GM04503 (cell line): ENCODE measurements around the gene GATA2.

Experiments
- DNase-seq: peaks from one replicate; pipeline ENCODE4 v3.0.0-alpha.2; 2012; ENCODE audit warnings: low read depth

GATA2 gene

DNA sequence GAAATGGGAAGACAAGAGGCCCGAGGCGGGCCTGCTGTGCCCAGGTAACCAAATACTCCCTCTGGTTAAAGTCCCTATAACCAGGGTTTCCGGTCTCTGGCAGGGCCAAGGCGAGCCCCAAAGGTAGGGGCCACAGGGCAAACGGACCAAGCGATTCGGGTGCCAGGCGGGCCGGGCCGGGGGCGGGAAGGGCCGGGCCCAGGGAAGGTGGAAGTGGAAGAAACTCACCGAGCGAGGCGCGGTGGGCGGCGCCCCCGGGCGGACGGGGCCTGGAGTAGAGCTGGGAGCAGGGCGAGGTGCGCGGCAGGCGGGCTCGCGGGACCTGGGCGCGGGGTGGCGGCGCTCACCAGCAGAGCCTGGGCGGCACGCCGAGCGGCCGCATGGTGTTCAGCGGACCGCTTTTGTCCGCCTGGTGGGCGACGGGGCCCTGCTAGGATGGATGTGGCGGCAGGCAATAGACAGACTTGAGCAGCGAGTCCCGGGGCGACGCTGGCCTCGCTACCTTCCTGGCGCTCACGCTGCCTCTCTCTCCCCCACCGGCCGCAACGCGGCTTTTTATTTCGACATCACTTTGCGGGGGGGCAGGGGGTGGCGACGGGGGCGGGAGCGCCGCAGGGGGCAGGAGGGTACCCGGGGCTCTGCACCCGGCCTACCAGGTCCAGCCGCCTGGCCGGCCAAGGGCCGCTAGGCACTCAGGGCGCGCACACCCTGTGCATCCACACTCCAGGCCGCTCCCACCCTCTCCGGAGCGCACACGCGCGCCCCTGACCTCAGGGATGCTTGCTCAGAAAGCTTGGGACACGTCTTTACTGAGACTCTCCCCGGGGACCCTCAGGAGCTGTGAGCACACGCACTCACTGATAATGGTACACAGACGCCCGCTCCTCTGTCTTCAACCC lies at the start of gene GATA2:
Gene GATA2 (minus strand): TSS at position 531 of the 899 bp plus-strand sequence. CDS start 6,170 bp downstream, outside the sequence.
- DNase-seq, result no peak

DNA sequence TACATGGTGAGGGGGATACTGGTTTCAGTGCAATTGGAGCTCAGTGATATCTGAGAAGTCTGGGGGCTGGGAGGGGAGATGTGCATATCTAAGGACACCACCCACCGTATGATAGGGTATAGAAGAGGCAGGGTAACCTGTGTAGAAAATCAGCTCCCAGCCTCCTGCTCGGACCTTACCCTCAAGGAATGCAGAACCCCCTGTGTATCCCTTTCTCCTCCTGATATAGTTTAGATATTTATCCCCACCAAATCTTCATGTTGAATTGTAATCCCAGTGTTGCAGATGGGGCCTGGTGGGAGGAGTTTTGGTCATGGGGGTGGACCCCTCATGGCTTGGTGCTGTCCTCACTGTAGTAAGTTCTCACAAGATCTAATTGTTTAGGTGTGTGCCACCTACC lies 48.2 kb upstream of the GATA2 start:
- DNase-seq, result no peak

GRCh38 chr3:128539376-128539775 lies 46.4 kb upstream of the GATA2 start:
- no peak for DNase-seq

DNA sequence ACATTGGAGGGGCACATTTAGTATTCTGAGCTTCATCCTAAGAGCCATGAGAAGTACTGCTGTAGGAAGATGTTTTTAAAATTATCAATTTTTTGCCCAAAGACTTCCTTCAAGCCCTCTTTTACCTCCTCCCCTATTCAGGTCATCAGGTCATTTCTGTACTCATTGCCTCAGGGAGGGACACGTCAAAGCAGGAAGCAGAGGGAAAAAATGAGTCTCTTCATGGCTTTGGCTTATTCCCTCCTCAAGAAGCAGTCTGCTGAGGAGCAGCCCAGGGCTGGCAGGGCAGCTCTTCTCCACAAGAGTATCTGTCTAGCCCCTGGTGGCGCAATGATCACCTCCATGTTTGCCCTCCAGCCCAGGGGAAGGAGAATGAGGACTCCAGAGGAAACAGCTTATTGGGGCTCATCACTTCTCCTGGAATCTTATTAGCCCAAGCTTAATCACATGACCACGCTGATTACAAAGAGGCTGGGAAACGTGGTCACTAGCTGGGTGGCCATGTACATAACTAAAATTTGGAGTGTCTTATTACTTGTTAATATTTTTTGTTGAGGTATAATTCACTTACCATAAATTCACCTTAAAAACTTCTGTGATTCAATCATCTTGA lies 44.2 kb upstream of the GATA2 start:
- no peak for DNase-seq

DNA sequence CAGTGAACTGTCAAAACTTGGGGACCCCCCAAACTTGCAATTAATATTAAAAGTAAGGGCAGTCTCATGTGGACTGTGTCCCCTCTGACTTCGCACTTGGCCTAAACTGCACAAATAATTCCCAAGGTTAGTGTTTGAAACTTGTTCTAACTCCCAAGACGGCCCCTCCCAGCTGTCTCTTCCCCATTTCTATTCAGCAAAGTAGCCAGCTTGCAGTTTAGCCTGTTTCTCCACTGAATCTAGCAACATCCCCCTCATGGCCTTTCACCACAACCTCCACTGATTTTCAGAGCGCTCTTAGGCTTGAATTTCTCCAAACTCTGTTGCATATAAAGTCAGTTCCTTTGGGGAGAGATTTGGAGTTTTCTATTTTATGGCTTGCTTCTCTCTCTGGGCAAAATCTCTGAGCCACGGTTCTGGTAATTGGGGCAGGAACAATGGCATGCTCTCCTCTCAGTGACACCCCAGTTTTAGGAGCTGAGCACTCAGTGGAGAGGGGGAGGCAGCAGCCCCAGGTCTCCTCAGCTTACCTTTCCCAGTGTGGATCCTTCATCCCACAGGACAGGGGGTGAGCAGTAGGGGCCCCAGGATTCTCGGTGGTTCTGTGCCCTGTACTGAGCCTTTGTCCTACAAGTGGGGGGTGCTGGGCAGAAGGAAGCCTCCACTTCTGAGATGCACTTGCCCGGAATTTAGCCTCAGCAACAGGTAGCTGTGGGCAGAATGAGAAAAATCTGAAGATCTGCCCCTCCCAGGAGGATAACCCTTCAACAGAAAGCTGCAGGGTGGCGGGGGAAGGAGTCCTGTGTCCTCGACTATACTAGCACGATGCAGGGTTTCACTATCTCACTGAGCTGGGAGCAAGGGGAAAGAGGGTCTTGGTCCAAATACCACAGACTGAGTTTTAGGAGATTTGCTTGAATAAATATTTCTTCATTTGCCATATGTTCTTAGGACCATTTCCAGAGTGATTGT lies 39.3 kb upstream of the GATA2 start:
- no peak for DNase-seq

- DNase-seq, result no peak
These were observed 31.6 kb upstream of the GATA2 start for GRCh38 chr3:128524374-128525299.

DNA sequence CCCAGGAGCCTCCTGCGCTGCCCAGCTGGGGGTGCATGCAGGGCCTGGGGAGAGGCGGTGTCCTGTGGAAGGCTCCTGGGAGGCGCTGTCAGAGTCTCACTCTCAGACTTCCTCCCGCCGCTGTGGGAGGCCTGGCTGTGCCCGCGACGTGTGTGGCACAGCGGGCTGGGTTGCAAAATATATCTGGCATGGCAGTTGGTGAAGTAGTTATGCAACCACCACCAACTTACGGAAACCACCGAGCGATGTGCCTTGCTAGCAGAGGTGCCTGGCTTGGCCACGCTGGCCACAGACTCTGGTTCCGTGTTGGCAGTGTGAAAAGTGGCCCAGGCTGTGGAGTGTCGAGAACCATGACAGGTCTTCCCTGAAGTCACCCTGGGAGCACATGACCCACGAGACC lies 30.6 kb upstream of the GATA2 start:
- no peak for DNase-seq

DNA sequence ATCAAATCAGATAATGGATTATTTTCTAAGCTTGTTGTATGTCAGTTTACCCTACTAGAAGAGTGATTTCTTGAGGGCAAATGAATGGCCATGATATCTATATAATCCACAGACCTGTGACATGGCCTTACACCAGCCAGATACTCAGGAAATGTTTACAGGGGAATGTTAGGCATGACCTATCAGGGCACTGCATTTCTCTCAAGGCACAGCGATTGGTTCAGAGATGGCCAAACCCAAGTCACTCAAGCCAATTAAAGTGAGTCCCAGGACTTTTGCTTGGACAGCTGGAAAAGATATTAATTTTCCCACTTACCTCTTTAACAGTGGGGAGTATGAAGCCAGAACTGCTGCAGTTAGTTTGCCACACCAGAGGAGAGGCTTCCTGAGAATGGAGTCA lies 28.7 kb upstream of the GATA2 start:
- DNase-seq, result no peak

DNA sequence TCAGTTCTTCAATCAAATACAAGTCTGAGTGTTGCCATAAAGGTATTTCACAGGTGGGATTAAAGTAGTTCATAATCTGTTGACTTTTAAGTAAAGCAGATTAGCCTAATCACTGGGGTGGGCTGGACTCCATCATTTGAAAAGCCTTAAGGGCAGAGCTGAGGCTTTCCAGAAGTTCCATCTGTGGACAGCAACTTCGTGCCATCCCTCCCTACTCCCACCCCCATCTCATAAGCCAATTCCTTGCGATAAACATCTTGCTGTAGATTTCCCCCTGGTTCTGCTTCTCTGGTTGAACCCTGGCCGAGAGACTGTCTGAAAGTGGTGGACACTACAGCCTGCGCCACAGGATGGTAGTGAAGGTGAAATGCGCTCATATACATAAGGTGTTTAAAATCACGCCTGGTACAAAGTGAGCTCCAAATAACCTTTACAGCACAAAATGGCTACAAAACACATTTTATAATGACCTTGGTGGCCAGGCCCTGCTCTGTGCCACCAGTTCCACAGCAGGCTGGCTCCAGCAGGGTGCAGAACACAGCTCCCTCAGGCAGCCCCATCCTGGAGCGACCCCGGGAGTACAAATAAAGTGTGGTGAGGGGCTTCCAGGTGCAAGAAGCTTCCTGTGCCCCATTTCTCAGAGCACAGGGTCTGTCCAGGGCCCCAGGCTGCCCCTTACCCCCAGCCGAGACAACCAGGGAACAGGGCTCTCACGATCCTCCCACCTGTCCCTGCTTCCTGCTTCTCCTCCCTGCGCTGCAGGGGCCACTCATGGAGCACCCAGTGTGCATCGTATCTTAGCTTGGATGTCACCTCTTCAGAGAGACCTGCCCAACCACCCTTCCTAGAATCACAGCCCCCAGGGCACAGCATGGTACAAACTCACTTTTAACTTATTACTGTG lies 25.8 kb upstream of the GATA2 start:
- DNase-seq, result no peak

DNA sequence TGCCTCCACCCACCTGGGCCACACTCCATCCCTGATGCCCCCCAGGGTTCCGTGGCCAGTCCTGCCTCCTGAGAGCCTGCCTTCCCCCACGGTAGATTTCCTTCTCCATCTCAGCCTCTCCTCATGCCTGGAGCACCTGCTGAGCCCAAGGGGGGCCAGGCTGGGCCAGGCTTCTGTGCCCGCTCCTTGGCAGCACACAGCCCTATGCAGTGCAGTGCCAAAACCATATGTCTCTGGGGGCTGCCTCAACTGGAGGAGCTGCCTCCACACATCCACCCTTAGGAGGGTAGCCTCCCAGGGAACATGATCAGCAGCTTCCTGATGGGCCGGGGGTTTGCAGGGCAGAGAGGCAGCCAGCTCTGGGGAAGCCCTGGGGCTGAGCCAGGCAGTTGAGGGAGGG lies 24.6 kb upstream of the GATA2 start:
- no peak for DNase-seq

- DNase-seq, result no peak
These were observed 23.0 kb upstream of the GATA2 start for GRCh38 chr3:128515967-128516366.

DNA sequence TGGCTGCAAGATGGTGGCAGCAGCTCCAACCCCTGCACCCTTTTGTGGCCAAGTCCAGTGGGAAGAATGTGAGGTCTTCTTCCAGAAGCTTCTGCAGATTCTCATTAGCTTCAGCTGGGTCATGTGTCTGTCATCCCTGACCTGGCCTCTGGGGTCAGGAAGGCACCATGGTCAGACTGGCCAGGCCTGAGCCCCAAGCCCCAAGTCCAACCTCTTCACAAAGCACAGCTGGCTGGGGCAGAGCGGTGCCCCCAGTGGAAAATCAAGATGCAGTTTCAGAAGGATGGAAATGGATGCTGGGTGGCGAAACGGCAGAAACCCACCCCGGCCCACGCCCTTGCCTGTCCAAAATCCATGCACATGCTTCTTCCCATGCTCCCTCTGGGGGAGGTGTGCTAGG lies 15.9 kb upstream of the GATA2 start:
- DNase-seq, result no peak

DNA sequence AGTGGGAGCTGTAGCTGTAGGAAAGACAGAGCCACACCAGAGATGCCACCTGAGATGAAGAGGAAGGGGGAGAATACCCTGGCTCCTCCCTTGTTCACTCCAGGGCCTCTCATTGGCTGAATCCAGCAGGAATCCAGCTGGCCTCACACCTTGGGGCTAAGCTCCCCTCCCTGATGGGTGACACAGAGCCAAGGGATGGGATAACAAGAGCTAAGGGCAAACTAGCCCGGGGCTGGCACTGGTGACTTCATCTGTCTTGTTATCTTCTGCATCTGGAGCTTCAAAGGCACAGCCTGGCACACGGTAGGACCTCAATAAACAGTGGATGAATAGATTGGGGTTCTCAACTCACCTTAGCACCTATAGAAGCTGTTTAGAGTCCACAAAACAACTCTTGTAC lies 13.8 kb upstream of the GATA2 start:
- DNase-seq, result no peak

DNA sequence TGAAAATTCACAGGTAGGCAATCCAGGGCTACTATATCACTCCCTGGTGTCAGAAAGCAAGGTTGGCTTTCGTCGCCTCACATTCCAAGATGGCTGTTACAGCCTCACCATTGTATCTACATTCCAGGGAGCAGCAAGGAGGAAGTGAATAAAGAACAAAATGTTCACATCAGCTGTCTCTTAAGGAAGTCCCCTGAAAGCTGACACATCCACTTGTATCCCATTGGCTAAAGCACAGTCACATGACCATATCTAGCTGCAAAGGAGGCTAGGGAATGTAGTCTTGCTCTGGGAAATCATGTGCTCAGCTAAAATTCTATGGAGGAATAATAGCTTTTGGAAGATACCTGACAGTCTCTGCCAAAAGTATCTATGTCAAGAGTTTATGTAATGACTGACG lies 12.8 kb upstream of the GATA2 start:
- DNase-seq, result no peak

DNA sequence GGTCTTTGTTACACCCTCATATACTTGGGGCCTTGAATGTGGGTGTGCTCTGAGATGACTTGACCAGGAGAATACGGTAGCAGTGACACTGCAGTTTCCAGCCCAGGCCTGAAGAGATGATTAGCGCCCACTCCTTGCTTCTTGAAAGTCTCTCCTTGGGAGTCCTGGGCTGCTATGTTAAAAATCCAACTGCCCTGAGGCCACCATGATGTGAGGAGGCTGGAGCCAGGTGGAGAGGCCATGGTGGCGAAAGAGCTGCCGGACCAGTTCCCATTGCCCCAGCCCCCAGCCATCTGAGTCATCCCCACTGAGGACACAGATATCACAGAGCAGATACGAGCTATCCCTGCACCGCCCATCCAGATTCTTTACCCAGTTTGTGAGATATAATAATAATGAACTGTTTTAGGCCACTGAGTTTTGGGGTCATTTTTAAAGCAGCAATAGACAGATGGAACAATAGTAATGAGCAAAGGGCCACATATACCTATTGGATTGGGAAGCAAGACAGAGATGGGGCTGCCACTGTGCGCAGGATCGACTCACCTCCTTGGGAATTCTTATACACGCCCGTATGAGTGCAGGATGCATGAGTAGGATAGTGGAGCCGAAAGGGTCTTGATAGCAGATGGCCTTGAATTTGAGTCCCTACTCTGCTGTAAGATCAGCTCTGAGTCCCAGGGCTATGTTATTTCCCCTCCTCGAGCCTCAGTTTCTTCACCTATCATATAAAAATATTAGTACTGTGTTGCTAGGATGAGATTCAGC lies 12.1 kb upstream of the GATA2 start:
- DNase-seq, result no peak

DNA sequence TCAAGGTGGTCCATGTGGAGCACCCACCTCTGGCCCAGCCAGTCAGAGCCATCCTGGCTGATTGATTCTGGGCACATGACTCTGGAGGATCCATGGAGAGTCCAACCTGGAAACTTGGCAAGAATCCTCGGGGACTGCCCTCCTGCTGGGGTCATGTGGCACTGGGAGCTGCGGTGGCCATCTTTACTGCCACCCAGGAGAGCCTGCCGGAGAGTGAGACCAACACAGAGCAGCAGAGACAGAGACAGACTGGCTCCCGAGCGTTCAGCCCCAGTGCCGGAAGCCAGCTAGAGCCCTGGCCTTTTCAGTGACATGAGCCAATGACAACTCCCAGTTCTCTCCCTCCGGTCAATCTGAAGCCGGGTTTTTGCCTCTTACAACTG lies 11.5 kb upstream of the GATA2 start:
- DNase-seq, result no peak

GRCh38 chr3:128503751-128504532 lies 10.9 kb upstream of the GATA2 start:
- DNase-seq, result no peak

GRCh38 chr3:128503164-128503651 lies 10.2 kb upstream of the GATA2 start:
- DNase-seq, result no peak

GRCh38 chr3:128502712-128503111 lies 9.7 kb upstream of the GATA2 start:
- no peak for DNase-seq
